Liver (tissue), 9 donors: ENCODE results near the gene ZNF865. TPM values are rescaled to one million over a fixed set of nuclear protein-coding genes. Genes with fewer than 3 reads are reported as not detected.

ENCODE experiments used
- DNase-seq: peaks from one replicate; pipeline ENCODE4 v3.0.0-alpha.2; 2017; ENCODE audit warnings: low spot score
- H3K27ac ChIP-seq, 2 donors: one replicate each; pipeline ENCODE4 v1.7.0; 2013; ENCODE audit warnings: inconsistent platforms in 2 of 2, low read length in 2 of 2, control low read depth in 1 of 2, low read depth in 1 of 2, mild to moderate bottlenecking in 1 of 2
- H3K27me3 ChIP-seq, 4 donors: one replicate each; pipeline versions ENCODE4 v1.6.1 to v1.7.0; 2013; ENCODE audit warnings: low read length in 3 of 4, inconsistent platforms in 1 of 4, mild to moderate bottlenecking in 1 of 4, moderate library complexity in 1 of 4; ENCODE audit not compliant: control insufficient read depth in 4 of 4, insufficient read depth in 4 of 4
- H3K36me3 ChIP-seq, 4 donors: one replicate each; pipeline versions ENCODE4 v1.6.1 to v1.7.0; 2013; ENCODE audit warnings: low read length in 3 of 4, mild to moderate bottlenecking in 3 of 4, low read depth in 1 of 4, moderate library complexity in 1 of 4; ENCODE audit not compliant: control insufficient read depth in 4 of 4, insufficient read depth in 3 of 4
- H3K4me1 ChIP-seq, 4 donors: one replicate each; pipeline versions ENCODE4 v1.6.1 to v1.7.0; 2013; ENCODE audit warnings: low read length in 3 of 4, mild to moderate bottlenecking in 3 of 4, moderate library complexity in 1 of 4; ENCODE audit not compliant: control insufficient read depth in 4 of 4, insufficient read depth in 4 of 4
- H3K4me3 ChIP-seq, 3 donors: one replicate each; pipeline versions ENCODE4 v1.6.1 to v1.7.0; 2013; ENCODE audit warnings: low read length in 3 of 3, control low read depth in 1 of 3, low read depth in 1 of 3, mild to moderate bottlenecking in 1 of 3
- H3K9ac ChIP-seq, 2 donors: one replicate each; pipeline ENCODE4 v1.7.0; 2013; ENCODE audit warnings: low read length in 2 of 2, mild to moderate bottlenecking in 2 of 2, moderate library complexity in 2 of 2, control low read depth in 1 of 2, low read depth in 1 of 2
- H3K9me3 ChIP-seq, 4 donors: one replicate each; pipeline versions ENCODE4 v1.6.1 to v1.7.0; 2013; ENCODE audit warnings: low read length in 3 of 4; ENCODE audit not compliant: control insufficient read depth in 4 of 4
- ATF3 ChIP-seq: IDR thresholded peaks from 2 replicates; pipeline ENCODE4 v1.6.1; 2016; ENCODE audit warnings: antibody characterized with exemption
- EGR1 ChIP-seq, 2 donors: IDR thresholded peaks; 2 replicates each; pipeline ENCODE4 v1.6.1; 2016 to 2018; ENCODE audit warnings: antibody characterized with exemption in 2 of 2, low read depth in 2 of 2
- FOXA1 ChIP-seq: IDR thresholded peaks from 2 replicates; pipeline ENCODE4 v1.6.1; 2016; ENCODE audit warnings: antibody characterized with exemption
- GABPA ChIP-seq, 2 donors: IDR thresholded peaks in 1 of 2; conservative IDR thresholded peaks in 1 of 2; 2 replicates each; pipeline ENCODE4 v1.6.1; 2016; ENCODE audit warnings: antibody characterized with exemption in 2 of 2, mild to moderate bottlenecking in 1 of 2, moderate library complexity in 1 of 2
- HNF4A ChIP-seq, 2 donors: conservative IDR thresholded peaks; 2 replicates each; pipeline ENCODE4 v1.6.1; 2016; ENCODE audit warnings: antibody characterized with exemption in 2 of 2, mild to moderate bottlenecking in 2 of 2
- HNF4G ChIP-seq: IDR thresholded peaks from 2 replicates; pipeline ENCODE4 v1.6.1; 2016; ENCODE audit warnings: antibody characterized with exemption
- JUND ChIP-seq, 2 donors: IDR thresholded peaks; 2 replicates each; pipeline ENCODE4 v1.6.1; 2016; ENCODE audit warnings: antibody characterized with exemption in 2 of 2
- NR2F2 ChIP-seq: IDR thresholded peaks from 2 replicates; pipeline ENCODE4 v1.6.1; 2016; ENCODE audit warnings: antibody characterized with exemption
- RAD21 ChIP-seq, 2 donors: IDR thresholded peaks; 2 replicates each; pipeline ENCODE4 v1.6.1; 2016; ENCODE audit warnings: antibody characterized with exemption in 2 of 2, mild to moderate bottlenecking in 2 of 2
- RXRA ChIP-seq, 2 donors: IDR thresholded peaks; 2 replicates each; pipeline ENCODE4 v1.6.1; 2017 to 2018; ENCODE audit warnings: antibody characterized with exemption in 2 of 2, mild to moderate bottlenecking in 1 of 2
- SP1 ChIP-seq: IDR thresholded peaks from 2 replicates; pipeline ENCODE4 v1.6.1; 2018; ENCODE audit warnings: antibody characterized with exemption, mild to moderate bottlenecking
- TAF1 ChIP-seq: conservative IDR thresholded peaks from 2 replicates; pipeline ENCODE4 v1.6.1; 2016; ENCODE audit warnings: antibody characterized with exemption, mild to moderate bottlenecking
- YY1 ChIP-seq: IDR thresholded peaks from 2 replicates; pipeline ENCODE4 v1.6.1; 2016; ENCODE audit warnings: antibody characterized with exemption, mild to moderate bottlenecking
- WGBS: extraction: QIAGEN DNeasy Blood & Tissue Kit; methylation state at CpG from one replicate; pipeline ENCODE4 v1.1.7; 2013; 5-methylcytosine and 5-hydroxymethylcytosine counted together
- polyA plus RNA-seq, 2 donors: library from polyadenylated mRNA; stranded (reverse) in 1 of 2; unstranded in 1 of 2; fragments of 200-250 nt in 1 of 2; fragments of >200 nt in 1 of 2; fragmentation: Nextera tagmentation in 1 of 2; extraction: Ambion mirVana in 1 of 2; gene quantifications; one replicate each; pipeline versions ENCODE4 v1.2.1 to v1.2.3, GENCODE V29; 2013 to 2015
- total RNA-seq, 2 donors: library from RNA; depleted of rRNA; stranded (reverse); fragments of >200 nt; gene quantifications; one replicate each; pipeline ENCODE4 v1.2.3, GENCODE V29; 2014
- TF ChIP-seq, protein P1 (sequence below): IDR thresholded peaks from 2 replicates; pipeline ENCODE4 v1.6.1; 2016; ENCODE audit warnings: antibody characterized with exemption
- TF ChIP-seq, protein P2 (sequence below): IDR thresholded peaks from 2 replicates; pipeline ENCODE4 v1.6.1; 2016; ENCODE audit warnings: antibody characterized with exemption, mild to moderate bottlenecking
- TF ChIP-seq, protein P3 (sequence below): IDR thresholded peaks from 2 replicates; pipeline ENCODE4 v1.6.1; 2016; ENCODE audit warnings: antibody characterized with exemption
- donor health status: healthy.
- donor health status: healthy.
- donor health status: healthy.
- donor health status: healthy.
- donor health status: healthy.

The ZNF865 gene
- total and polyA plus RNA-seq, 4 donors: 0.38 to 3.1 (median 1.6) TPM

- DNase-seq: peak; percentile 99
- TF ChIP-seq, protein P1, sequence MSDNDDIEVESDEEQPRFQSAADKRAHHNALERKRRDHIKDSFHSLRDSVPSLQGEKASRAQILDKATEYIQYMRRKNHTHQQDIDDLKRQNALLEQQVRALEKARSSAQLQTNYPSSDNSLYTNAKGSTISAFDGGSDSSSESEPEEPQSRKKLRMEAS: peak; percentile 74
- TF ChIP-seq GABPA (IDR thresholded peaks at IDR 0.05 in 1 of 2, conservative IDR thresholded peaks at IDR 0.05 in 1 of 2) (peak; percentile 84 to 90), EGR1 (IDR thresholded peaks at IDR 0.05; ENCODE audit: low read depth in 2 of 2) (no peak), FOXA1 (no peak), JUND (IDR thresholded peaks at IDR 0.05) (no peak), YY1 (peak; percentile 98)
- Histone ChIP-seq H3K27me3 (no peaks in the 10 kb centered on the region), H3K4me3 (peak within 1 kb of the TSS; percentile 87 to 94 (median 89)), H3K4me1 (peaks cover 8 to 40% (median 36%) of the 10 kb centered on the region in 4 donors), H3K9ac (peak within 1 kb of the TSS; percentile 78 to 97), H3K36me3 (peaks cover 0 to 5% (median 0%) of the 10 kb centered on the region in 4 donors), H3K9me3 (no peaks in the 10 kb centered on the region), H3K27ac (peak within 1 kb of the TSS; percentile 99)
- under 1% methylated on average over 95 of the region's 95 CpGs for WGBS
Measured at GRCh38 chr19:55654868-55655647, 49.6 kb downstream of the ZNF865 start, which contains the start of gene U2AF2. U2AF2 (plus strand) TSS chr19:55655035; CDS start chr19:55655105, 70 bp downstream.

- Histone ChIP-seq H3K36me3 (peaks cover 0 to 7% (median 2%) of the 10 kb centered on the region in 4 donors), H3K9me3 (no peaks in the 10 kb centered on the region), H3K27ac (peak overlapping the region; percentile 99), H3K9ac (peak overlapping the region; percentile 74 to 97), H3K4me1 (peaks cover 8 to 40% (median 36%) of the 10 kb centered on the region in 4 donors), H3K4me3 (peak overlapping the region; percentile 87 to 94 (median 89)), H3K27me3 (no peaks in the 10 kb centered on the region)
- 1% methylated on average over 19 of the region's 19 CpGs for WGBS
- no peak for DNase-seq
- no peak for TF ChIP-seq RXRA (IDR thresholded peaks at IDR 0.05)
- no peak for TF ChIP-seq NR2F2
- TF ChIP-seq GABPA (IDR thresholded peaks at IDR 0.05 in 1 of 2, conservative IDR thresholded peaks at IDR 0.05 in 1 of 2): no peak
- TF ChIP-seq, protein P2, sequence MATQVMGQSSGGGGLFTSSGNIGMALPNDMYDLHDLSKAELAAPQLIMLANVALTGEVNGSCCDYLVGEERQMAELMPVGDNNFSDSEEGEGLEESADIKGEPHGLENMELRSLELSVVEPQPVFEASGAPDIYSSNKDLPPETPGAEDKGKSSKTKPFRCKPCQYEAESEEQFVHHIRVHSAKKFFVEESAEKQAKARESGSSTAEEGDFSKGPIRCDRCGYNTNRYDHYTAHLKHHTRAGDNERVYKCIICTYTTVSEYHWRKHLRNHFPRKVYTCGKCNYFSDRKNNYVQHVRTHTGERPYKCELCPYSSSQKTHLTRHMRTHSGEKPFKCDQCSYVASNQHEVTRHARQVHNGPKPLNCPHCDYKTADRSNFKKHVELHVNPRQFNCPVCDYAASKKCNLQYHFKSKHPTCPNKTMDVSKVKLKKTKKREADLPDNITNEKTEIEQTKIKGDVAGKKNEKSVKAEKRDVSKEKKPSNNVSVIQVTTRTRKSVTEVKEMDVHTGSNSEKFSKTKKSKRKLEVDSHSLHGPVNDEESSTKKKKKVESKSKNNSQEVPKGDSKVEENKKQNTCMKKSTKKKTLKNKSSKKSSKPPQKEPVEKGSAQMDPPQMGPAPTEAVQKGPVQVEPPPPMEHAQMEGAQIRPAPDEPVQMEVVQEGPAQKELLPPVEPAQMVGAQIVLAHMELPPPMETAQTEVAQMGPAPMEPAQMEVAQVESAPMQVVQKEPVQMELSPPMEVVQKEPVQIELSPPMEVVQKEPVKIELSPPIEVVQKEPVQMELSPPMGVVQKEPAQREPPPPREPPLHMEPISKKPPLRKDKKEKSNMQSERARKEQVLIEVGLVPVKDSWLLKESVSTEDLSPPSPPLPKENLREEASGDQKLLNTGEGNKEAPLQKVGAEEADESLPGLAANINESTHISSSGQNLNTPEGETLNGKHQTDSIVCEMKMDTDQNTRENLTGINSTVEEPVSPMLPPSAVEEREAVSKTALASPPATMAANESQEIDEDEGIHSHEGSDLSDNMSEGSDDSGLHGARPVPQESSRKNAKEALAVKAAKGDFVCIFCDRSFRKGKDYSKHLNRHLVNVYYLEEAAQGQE: no peak
- TF ChIP-seq RAD21 (IDR thresholded peaks at IDR 0.05): no peak
- no peak for TF ChIP-seq SP1
- no peak for TF ChIP-seq ATF3
- TF ChIP-seq EGR1 (IDR thresholded peaks at IDR 0.05; ENCODE audit: low read depth in 2 of 2): no peak
- TF ChIP-seq HNF4A (conservative IDR thresholded peaks at IDR 0.05): no peak
- TF ChIP-seq TAF1: no peak
- no peak for TF ChIP-seq FOXA1
- TF ChIP-seq HNF4G: no peak
- TF ChIP-seq, protein P3, sequence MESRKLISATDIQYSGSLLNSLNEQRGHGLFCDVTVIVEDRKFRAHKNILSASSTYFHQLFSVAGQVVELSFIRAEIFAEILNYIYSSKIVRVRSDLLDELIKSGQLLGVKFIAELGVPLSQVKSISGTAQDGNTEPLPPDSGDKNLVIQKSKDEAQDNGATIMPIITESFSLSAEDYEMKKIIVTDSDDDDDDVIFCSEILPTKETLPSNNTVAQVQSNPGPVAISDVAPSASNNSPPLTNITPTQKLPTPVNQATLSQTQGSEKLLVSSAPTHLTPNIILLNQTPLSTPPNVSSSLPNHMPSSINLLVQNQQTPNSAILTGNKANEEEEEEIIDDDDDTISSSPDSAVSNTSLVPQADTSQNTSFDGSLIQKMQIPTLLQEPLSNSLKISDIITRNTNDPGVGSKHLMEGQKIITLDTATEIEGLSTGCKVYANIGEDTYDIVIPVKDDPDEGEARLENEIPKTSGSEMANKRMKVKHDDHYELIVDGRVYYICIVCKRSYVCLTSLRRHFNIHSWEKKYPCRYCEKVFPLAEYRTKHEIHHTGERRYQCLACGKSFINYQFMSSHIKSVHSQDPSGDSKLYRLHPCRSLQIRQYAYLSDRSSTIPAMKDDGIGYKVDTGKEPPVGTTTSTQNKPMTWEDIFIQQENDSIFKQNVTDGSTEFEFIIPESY: no peak
- no peak for TF ChIP-seq JUND (IDR thresholded peaks at IDR 0.05)
- no peak for TF ChIP-seq YY1
Measured at GRCh38 chr19:55655648-55656040, 50.2 kb downstream of the ZNF865 start.
